ENCODE measurements around the gene RPL13A.

- TF ChIP-seq TEAD4 (IDR thresholded peaks at IDR 0.05) (no peak), NFIC (IDR thresholded peaks at IDR 0.05) (no peak), EP300 (IDR thresholded peaks at IDR 0.05; ENCODE audit: borderline replicate concordance) (no peak), EGR1 (IDR thresholded peaks at IDR 0.05) (no peak), YY1 (IDR thresholded peaks at IDR 0.05; ENCODE audit: low read depth) (no peak), RAD21 (IDR thresholded peaks at IDR 0.05; ENCODE audit: low read depth) (no peak)
These were observed 11.7 kb downstream of the RPL13A start for GRCh38 chr19:49499030-49499670.

All from Ishikawa (cell line).